CD4-positive, CD25-positive, alpha-beta regulatory T cell (primary cell): ENCODE data around the gene PCDHGC5. TPM values are rescaled to one million over a fixed set of nuclear protein-coding genes. Genes with fewer than 3 reads are reported as not detected.

Source experiments
- ATAC-seq, 2 donors: fragments of 150-1000 bp; cut with Tn5 transposase; one replicate each; pipeline ENCODE4 v1.10.0; 2021; ENCODE audit warnings: low read depth in 2 of 2, moderate number of reproducible peaks in 2 of 2, moderate library complexity in 1 of 2
- DNase-seq, 3 donors: peaks; one replicate each; pipeline versions ENCODE4 v3.0.0 to v3.0.0-alpha.2; 2012 to 2022; ENCODE audit warnings: mixed read lengths in 1 of 3
- H3K27ac ChIP-seq: one replicate; pipeline ENCODE4 v1.7.0; 2013; ENCODE audit warnings: mild to moderate bottlenecking, low read length; ENCODE audit not compliant: insufficient read depth, poor library complexity, severe bottlenecking
- H3K27me3 ChIP-seq: one replicate; pipeline ENCODE4 v1.7.0; 2013; ENCODE audit warnings: low read length; ENCODE audit not compliant: control insufficient read depth, insufficient read depth
- H3K36me3 ChIP-seq: one replicate; pipeline ENCODE4 v1.7.0; 2013; ENCODE audit warnings: mild to moderate bottlenecking, low read length, moderate library complexity; ENCODE audit not compliant: control insufficient read depth, insufficient read depth
- H3K4me1 ChIP-seq: 2 replicates; pipeline ENCODE4 v1.7.0; 2013; ENCODE audit warnings: mild to moderate bottlenecking, low read length; ENCODE audit not compliant: insufficient read depth, control insufficient read depth, poor library complexity, severe bottlenecking
- H3K4me3 ChIP-seq: one replicate; pipeline ENCODE4 v1.7.0; 2013; ENCODE audit warnings: low read depth, mild to moderate bottlenecking, low read length, moderate library complexity
- H3K9me3 ChIP-seq, 2 experiments: 1 replicate in 1 of 2; 2 replicates in 1 of 2; pipeline ENCODE4 v1.7.0; 2013; ENCODE audit warnings: low read length in 2 of 2, mild to moderate bottlenecking in 1 of 2, moderate library complexity in 1 of 2; ENCODE audit not compliant: control insufficient read depth in 2 of 2
- H3K27ac Mint-ChIP-seq, 3 donors: one replicate each; pipeline ENCODE4 v1.8.0; 2020 to 2022; ENCODE audit warnings: mild to moderate bottlenecking in 3 of 3, mixed read lengths in 3 of 3, moderate library complexity in 2 of 3
- H3K27me3 Mint-ChIP-seq: one replicate; pipeline ENCODE4 v1.8.0; 2022; ENCODE audit warnings: mild to moderate bottlenecking, mixed read lengths
- H3K36me3 Mint-ChIP-seq: one replicate; pipeline ENCODE4 v1.8.0; 2020; ENCODE audit warnings: mixed read lengths
- H3K4me1 Mint-ChIP-seq, 4 donors: one replicate each; pipeline ENCODE4 v1.8.0; 2020 to 2022; ENCODE audit warnings: mixed read lengths in 4 of 4, mild to moderate bottlenecking in 1 of 4
- H3K4me3 Mint-ChIP-seq, 4 donors: one replicate each; pipeline ENCODE4 v1.8.0; 2020 to 2022; ENCODE audit warnings: mild to moderate bottlenecking in 4 of 4, mixed read lengths in 4 of 4, moderate library complexity in 3 of 4
- H3K9me3 Mint-ChIP-seq, 7 donors: one replicate each; pipeline ENCODE4 v1.8.0; 2020 to 2022; ENCODE audit warnings: mixed read lengths in 7 of 7, mild to moderate bottlenecking in 3 of 7, moderate library complexity in 2 of 7
- polyA plus RNA-seq, 4 donors: library from polyadenylated mRNA; unstranded; fragments of 300-500 nt; fragmentation: Illumina TruSeq; gene quantifications; one replicate each; pipeline ENCODE4 v1.2.3, GENCODE V29; 2021
- total RNA-seq: library from RNA; stranded (reverse); gene quantifications from one replicate; pipeline ENCODE4 v1.2.3, GENCODE V29; 2022

PCDHGC5 gene
- total and polyA plus RNA-seq, 5 donors from 2014 or later = not detected

GRCh38 chr5:141476132-141476911 is 12.6 kb upstream of the PCDHGC5 start:
- peak in 1 of 2 donors; percentile 16 for ATAC-seq
- H3K36me3 Mint-ChIP-seq = no peaks in the 10 kb centered on the region
- H3K27me3 Mint-ChIP-seq = peaks cover 71% of the 10 kb centered on the region
- Histone ChIP-seq H3K27me3 (peaks cover 50% of the 10 kb centered on the region), H3K27ac (no peak overlapping the region), H3K4me1 (peaks cover 17% of the 10 kb centered on the region), H3K9me3 (no peaks in the 10 kb centered on the region), H3K4me3 (peak overlapping the region; percentile 32), H3K36me3 (no peaks in the 10 kb centered on the region)
- DNase-seq = peak in 1 of 3 donors; percentile 10
- H3K4me3 Mint-ChIP-seq = peak overlapping the region; percentile 4 to 90 (median 81)
- peak overlapping the region in 1 of 3 donors; percentile 44 for H3K27ac Mint-ChIP-seq
- H3K4me1 Mint-ChIP-seq = peaks cover 0 to 22% (median 10%) of the 10 kb centered on the region in 4 donors
- peaks cover 0 to 1% (median 0%) of the 10 kb centered on the region in 7 donors for H3K9me3 Mint-ChIP-seq

DNA sequence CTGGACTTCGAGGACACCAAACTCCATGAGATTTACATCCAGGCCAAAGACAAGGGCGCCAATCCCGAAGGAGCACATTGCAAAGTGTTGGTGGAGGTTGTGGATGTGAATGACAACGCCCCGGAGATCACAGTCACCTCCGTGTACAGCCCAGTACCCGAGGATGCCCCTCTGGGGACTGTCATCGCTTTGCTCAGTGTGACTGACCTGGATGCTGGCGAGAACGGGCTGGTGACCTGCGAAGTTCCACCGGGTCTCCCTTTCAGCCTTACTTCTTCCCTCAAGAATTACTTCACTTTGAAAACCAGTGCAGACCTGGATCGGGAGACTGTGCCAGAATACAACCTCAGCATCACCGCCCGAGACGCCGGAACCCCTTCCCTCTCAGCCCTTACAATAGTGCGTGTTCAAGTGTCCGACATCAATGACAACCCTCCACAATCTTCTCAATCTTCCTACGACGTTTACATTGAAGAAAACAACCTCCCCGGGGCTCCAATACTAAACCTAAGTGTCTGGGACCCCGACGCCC is 11.8 kb upstream of the PCDHGC5 start:
- peaks cover 0 to 1% (median 0%) of the 10 kb centered on the region in 7 donors for H3K9me3 Mint-ChIP-seq
- no peak overlapping the region for H3K4me3 ChIP-seq

GRCh38 chr5:141477815-141478214 is 11.1 kb upstream of the PCDHGC5 start:
- no peaks in the 10 kb centered on the region for H3K36me3 ChIP-seq
- peaks cover 50% of the 10 kb centered on the region for H3K27me3 ChIP-seq
- no peak for DNase-seq
- Mint-ChIP-seq H3K4me3 (no peak overlapping the region), H3K27me3 (peaks cover 74% of the 10 kb centered on the region), H3K36me3 (no peaks in the 10 kb centered on the region), H3K9me3 (peaks cover 0 to 2% (median 0%) of the 10 kb centered on the region in 7 donors), H3K4me1 (peaks cover 0 to 22% (median 10%) of the 10 kb centered on the region in 4 donors), H3K27ac (no peak overlapping the region)
- ATAC-seq = no peak
- H3K27ac ChIP-seq = no peak overlapping the region
- no peak overlapping the region for H3K4me3 ChIP-seq
- peaks cover 17% of the 10 kb centered on the region for H3K4me1 ChIP-seq
- no peaks in the 10 kb centered on the region for H3K9me3 ChIP-seq

More for the DNA sequence above, 11.8 kb upstream of the PCDHGC5 start:
- Histone ChIP-seq H3K4me1 (peaks cover 17% of the 10 kb centered on the region), H3K36me3 (no peaks in the 10 kb centered on the region), H3K27ac (no peak overlapping the region), H3K27me3 (peaks cover 50% of the 10 kb centered on the region), H3K9me3 (no peaks in the 10 kb centered on the region)
- Mint-ChIP-seq H3K4me3 (peak overlapping the region in 2 of 4 donors; percentile 80 to 82), H3K4me1 (peaks cover 0 to 22% (median 10%) of the 10 kb centered on the region in 4 donors), H3K36me3 (no peaks in the 10 kb centered on the region), H3K27ac (no peak overlapping the region), H3K27me3 (peaks cover 71% of the 10 kb centered on the region)
- ATAC-seq = no peak
- no peak for DNase-seq

DNA sequence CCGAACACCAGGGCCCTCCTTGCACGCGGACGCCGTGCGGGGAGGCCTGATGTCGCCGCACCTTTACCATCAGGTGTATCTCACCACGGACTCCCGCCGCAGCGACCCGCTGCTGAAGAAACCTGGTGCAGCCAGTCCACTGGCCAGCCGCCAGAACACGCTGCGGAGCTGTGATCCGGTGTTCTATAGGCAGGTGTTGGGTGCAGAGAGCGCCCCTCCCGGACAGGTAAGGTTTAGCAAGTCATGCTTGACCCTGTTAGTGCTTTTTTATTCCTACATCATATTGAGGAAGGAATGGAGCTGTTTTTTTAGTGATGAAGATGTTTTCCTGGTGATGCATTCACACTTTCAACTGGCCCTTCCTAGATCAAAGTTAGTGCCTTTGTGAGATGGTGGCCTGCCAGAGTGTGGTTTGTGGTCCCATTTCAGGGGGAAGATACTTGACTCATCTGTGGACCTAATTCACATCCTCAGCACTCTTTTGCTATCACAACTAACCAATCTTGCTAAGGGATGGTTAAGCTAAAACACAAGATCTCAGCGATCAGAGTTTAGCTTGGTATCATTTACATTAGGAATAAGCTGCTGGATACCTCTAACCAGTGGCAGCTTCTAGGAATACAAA is 10.4 kb upstream of the PCDHGC5 start:
- Histone ChIP-seq H3K4me1 (peaks cover 17% of the 10 kb centered on the region), H3K36me3 (no peaks in the 10 kb centered on the region), H3K4me3 (no peak overlapping the region), H3K27ac (no peak overlapping the region), H3K27me3 (peaks cover 53% of the 10 kb centered on the region), H3K9me3 (no peaks in the 10 kb centered on the region)
- H3K27me3 Mint-ChIP-seq = peaks cover 78% of the 10 kb centered on the region
- no peak overlapping the region for H3K4me3 Mint-ChIP-seq
- ATAC-seq = no peak
- peaks cover 0 to 22% (median 13%) of the 10 kb centered on the region in 4 donors for H3K4me1 Mint-ChIP-seq
- H3K36me3 Mint-ChIP-seq = no peaks in the 10 kb centered on the region
- peaks cover 0 to 2% (median 0%) of the 10 kb centered on the region in 7 donors for H3K9me3 Mint-ChIP-seq
- DNase-seq = no peak
- no peak overlapping the region for H3K27ac Mint-ChIP-seq

DNA sequence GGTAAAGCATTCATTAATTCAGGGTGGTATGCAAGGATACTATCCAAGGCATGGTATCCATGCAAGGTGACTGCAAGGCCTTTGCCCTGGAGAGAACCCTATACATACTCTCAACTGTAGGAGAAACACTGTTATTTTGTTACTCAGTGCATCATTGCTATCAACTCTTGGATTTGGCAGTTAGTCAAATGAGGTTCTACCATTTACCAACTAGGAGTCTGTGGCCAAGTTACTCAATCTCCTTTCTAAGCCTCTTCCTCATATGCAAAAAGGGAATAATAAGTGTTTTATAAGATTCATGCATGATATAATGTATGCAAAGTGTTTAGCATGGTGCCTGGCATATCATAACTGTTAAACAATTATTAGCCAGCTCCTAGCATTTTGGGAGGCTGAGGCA is 9.1 kb upstream of the PCDHGC5 start:
- H3K9me3 ChIP-seq = no peaks in the 10 kb centered on the region
- peaks cover 21% of the 10 kb centered on the region for H3K4me1 ChIP-seq
- Mint-ChIP-seq H3K4me3 (no peak overlapping the region), H3K9me3 (peaks cover 0 to 2% (median 0%) of the 10 kb centered on the region in 7 donors), H3K4me1 (peaks cover 0 to 26% (median 15%) of the 10 kb centered on the region in 4 donors), H3K27me3 (peaks cover 84% of the 10 kb centered on the region), H3K27ac (no peak overlapping the region), H3K36me3 (no peaks in the 10 kb centered on the region)
- no peak overlapping the region for H3K27ac ChIP-seq
- no peak for ATAC-seq
- peaks cover 54% of the 10 kb centered on the region for H3K27me3 ChIP-seq
- no peak overlapping the region for H3K4me3 ChIP-seq
- no peaks in the 10 kb centered on the region for H3K36me3 ChIP-seq
- DNase-seq = no peak

DNA sequence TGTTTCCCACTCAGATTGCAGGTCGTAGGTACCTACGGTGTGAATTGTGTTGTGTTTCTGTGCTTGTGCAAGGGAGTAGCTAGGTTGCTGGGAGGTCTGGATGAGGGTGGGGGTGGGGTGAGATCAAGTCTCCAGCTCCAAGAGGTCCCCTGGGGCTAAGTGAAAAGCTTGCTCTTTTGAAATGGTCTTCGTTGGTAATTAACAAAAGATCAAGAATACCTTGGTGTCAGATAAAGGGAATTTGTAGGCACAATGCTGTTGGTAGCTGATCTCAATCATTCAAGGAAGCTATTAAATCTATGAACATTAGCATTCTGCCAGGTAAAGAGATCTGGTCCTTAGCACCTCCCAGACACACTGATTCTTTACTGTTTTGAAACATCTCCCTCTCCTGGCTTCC is 5.0 kb upstream of the PCDHGC5 start:
- no peak overlapping the region for H3K27ac Mint-ChIP-seq
- Histone ChIP-seq H3K36me3 (no peaks in the 10 kb centered on the region), H3K4me3 (no peak overlapping the region), H3K27ac (no peak overlapping the region), H3K4me1 (peaks cover 4% of the 10 kb centered on the region), H3K9me3 (no peaks in the 10 kb centered on the region), H3K27me3 (peaks cover 42% of the 10 kb centered on the region)
- H3K9me3 Mint-ChIP-seq = peaks cover 0 to 2% (median 0%) of the 10 kb centered on the region in 7 donors
- peaks cover 82% of the 10 kb centered on the region for H3K27me3 Mint-ChIP-seq
- DNase-seq = no peak
- ATAC-seq = no peak
- no peak overlapping the region for H3K4me3 Mint-ChIP-seq
- H3K36me3 Mint-ChIP-seq = no peaks in the 10 kb centered on the region
- peaks cover 0 to 12% (median 5%) of the 10 kb centered on the region in 4 donors for H3K4me1 Mint-ChIP-seq

- no peaks in the 10 kb centered on the region for H3K9me3 ChIP-seq
- Mint-ChIP-seq H3K27ac (no peak overlapping the region), H3K4me3 (no peak overlapping the region), H3K36me3 (no peaks in the 10 kb centered on the region), H3K9me3 (peaks cover 0 to 2% (median 0%) of the 10 kb centered on the region in 7 donors), H3K27me3 (peaks cover 85% of the 10 kb centered on the region), H3K4me1 (peaks cover 0 to 12% (median 5%) of the 10 kb centered on the region in 4 donors)
- peaks cover 40% of the 10 kb centered on the region for H3K27me3 ChIP-seq
- ATAC-seq (no peak), DNase-seq (no peak)
- no peaks in the 10 kb centered on the region for H3K36me3 ChIP-seq
- H3K4me3 ChIP-seq = no peak overlapping the region
- peaks cover 4% of the 10 kb centered on the region for H3K4me1 ChIP-seq
- H3K27ac ChIP-seq = no peak overlapping the region
Measured at GRCh38 chr5:141484310-141484640, 4.6 kb upstream of the PCDHGC5 start.
